GDM1 (cell line): ENCODE data around the gene HDAC9.

Experiments used
- DNase-seq: peaks from one replicate; lab custom pipeline; 2025; lab: John Stamatoyannopoulos, UW

HDAC9 gene

GRCh38 chr7:18788026-18788425 lies 292.5 kb downstream of the HDAC9 start:
- no peak for DNase-seq

DNA sequence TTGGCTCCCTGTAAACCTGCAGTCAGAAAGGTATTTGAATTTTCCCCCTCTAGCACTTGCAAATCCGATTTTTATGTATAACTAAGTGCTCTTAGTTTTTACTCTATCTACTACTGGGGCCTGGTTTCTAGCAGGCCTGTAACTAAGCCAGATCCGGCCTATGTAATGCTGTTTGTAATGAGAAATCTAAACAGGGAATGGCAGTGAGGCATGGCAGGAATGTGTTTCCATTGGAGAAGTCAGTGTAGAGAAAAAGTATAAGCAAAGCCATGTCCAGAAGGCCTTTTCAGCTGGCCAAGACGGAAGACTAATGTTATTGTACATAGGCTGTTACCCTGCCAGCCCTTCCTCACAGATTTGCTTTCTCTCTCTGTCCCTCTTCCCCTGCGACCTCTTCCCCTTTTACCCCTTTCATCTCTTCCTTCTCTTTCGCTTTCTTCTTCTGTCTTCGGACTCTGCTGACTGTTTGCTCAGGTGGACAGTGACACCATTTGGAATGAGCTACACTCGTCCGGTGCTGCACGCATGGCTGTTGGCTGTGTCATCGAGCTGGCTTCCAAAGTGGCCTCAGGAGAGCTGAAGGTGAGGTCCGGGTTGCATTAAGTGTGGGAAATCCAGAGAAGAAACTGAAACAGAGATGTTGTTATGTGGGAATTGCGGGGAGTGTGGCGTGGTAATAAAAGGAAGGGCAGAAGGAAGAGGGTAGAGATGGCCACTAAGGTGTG lies 297.5 kb downstream of the HDAC9 start:
- no peak for DNase-seq

DNA sequence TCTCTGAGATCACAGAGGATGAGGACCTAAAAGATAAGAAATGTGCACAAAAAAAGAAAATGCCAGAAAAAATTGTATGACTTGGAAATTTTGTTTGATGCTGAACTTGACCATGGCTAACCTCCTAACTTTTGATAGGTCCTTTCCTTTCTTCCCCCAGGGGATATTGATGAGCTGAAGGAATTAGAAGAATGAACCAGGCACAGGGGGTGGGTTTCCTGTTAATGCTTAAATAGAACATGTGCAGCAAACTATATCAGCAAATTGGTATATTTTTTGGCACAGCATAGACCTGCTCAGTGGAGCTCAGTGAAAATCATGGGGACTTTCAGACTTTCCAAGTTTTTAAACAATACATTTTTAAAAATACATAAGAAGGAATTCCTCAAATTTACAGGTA lies 300.7 kb downstream of the HDAC9 start:
- DNase-seq: no peak

GRCh38 chr7:18798088-18798906 lies 302.7 kb downstream of the HDAC9 start:
- no peak for DNase-seq

DNA sequence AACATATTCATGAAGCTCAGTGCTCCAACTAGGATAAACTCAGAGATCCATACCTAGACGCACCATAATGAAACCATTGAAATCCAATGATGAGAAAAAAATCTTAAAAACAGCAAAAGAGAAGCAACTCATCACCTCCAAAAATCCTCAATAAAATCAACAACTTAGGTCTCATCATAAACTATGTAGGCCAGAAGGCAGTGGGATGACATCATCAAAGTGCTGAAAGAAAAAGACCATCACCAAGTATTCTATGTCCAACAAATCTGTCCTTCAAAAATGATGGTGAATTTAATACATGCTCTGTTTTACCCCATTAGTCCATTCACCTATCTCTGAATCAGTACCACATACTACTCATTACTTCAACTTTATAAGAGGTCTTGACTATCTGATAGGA lies 304.4 kb downstream of the HDAC9 start:
- DNase-seq: no peak

DNA sequence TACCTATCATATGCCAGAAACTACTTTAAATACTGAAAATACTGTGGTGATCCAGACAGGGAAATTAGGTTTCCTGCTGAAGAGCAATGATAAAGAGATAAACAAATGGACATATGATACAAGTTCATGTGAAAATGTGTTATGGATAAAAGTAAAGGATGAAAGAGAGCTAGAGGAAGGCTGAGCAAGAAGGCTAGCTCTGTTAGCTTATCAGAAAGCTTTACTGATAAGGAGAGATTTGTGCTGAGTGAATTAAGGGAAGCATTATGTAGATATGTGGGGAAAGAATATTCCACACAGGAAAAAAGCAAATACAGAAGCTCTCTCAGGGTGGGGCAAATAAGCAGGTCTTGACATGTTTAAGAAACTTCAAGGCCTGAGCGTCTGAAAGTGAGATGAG lies 308.4 kb downstream of the HDAC9 start:
- DNase-seq: no peak

DNA sequence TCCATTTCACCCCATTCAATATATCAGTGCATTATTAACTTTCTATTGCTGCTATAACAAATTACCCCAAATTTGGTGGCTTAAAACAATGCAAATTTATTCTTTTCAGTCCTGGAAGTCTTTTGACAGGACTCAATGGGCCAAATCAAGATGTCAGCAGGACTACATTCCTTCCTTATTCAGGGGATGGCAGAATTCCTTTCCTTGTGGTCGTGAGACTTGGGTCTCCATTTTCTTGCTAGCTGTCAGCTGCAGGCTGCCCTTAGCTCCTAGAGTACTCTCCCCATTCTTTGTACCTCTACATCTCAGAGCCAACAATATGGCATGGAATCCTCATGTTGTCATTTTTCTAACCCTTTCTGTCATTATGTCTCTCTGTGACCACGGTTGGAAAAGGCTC lies 310.6 kb downstream of the HDAC9 start:
- DNase-seq: no peak

- DNase-seq: no peak
Measured at GRCh38 chr7:18808026-18808425, 312.5 kb downstream of the HDAC9 start.

DNA sequence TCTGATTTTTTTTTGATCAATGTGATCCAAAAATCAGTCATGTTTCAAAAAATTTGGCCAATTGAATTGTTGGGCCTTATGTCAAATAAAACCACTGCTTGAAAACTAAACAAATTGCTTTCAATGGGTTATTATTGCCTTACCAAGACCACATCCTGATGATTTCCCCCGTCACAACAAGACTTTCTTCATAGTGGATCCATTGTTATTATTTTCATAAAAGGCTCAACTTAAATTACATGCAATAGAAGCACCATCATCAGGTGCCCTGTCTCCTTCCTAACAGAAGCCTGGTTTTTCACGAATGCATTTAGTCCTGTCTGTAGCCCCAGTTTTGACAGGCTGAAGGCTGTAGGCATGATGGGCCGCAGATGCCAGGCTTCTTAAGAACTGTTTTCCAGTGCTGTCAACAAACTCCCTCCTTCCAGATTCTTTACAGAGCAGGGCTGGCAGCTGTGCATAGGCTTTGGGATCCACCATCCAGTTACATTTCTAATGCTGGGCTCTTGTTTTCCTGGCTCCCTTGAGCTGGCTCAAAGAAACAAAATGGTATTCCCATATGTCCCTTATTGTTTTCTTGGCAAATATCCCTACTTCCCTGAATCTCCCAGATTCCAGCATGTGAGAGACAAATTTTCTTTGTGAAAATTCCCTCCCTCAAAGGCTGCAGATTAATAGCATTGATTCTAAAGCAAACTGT lies 319.9 kb downstream of the HDAC9 start:
- no peak for DNase-seq

DNA sequence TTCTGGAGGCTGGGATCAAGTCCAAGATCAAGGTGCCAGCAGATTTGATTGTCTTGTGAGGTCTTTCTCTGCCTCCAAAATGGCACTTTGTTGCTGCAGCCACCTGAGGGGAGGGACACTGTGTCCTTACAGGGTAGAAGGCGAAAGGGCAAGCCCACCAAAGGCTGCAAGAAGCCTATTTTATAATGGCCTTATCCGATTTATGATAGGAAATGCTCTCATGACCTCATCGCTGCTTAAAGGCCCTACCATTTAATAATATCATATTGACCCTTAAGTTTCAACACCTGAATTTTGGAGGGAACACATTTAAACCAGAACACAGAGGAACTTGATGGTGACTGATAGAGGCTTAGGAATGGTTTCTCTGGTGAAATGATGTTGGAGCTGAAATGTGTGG lies 325.4 kb downstream of the HDAC9 start:
- DNase-seq: no peak

- no peak for DNase-seq
Measured at GRCh38 chr7:18821554-18821953, 326.0 kb downstream of the HDAC9 start.

DNA sequence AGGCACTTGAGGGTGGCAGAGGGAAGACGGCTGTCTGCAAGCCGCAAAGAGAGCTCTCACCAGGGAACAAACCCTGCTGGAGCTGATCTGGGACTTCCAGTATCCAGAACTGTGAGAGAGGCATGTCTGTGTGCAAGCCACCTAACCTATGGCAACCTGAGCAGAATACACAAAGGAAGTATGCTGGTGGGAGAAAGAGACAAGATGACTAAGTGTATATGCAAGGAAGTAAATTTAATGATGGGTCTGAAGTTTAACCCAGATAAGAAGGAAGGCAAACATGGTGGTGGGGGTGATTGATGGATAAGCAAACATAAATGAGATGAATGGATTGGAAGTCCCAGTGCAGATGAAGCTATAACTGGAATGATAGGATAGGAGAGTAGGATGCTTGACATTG lies 328.6 kb downstream of the HDAC9 start:
- no peak for DNase-seq

- no peak for DNase-seq
Measured at GRCh38 chr7:18828260-18828993, 332.9 kb downstream of the HDAC9 start.

DNA sequence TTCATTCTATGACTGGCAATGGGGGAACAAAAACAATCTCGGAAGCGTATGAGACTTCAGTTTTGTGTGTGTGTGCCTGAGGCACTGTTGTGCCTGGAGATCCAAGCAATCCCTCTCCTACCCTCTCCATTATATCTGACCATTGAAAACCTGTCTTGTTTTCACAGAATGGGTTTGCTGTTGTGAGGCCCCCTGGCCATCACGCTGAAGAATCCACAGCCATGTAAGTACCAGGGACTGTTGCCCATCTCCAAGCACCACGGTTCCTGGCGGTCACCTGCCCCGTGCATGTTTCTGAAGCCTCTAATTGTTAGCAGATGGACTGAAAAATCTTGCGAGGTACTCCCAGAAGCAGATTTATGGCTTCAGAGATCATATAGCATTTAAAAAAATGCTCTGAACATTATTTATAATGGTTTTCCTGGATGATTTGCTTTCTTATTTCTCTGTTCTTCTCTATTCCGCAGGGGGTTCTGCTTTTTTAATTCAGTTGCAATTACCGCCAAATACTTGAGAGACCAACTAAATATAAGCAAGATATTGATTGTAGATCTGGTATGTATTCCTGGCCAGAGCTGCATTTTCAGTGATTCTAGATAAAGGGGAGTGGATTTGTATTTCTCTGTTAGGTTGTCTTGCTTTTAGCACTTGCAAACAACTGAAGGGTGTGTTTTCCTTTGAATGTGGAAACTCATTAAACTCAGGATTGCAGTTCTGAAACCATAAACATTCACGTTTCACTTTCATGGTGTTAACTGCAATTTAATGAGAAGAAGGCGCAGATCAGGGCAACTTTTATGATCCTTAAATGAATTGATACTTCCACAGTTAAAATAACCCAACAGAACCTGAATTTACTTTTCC lies 333.7 kb downstream of the HDAC9 start:
- DNase-seq: no peak

DNA sequence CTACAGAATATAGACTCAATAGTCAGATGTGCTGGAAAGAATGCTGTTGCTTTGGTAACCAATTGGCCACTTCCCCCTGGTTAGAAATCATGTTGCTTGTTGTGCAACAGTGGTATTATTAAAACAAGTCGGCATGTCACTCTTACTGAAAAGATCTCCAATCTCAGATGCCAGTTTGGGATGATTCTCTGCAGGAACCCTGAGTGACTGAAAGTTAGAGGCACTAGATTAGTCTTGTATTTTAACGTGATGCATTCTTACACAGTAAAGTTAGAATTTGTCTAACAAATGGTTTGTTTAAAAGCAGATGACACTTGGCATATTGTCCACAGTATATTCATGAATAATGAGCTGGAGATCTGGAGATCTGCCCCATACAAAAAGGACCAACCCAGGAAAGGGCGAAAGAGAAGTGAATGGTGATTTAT lies 334.3 kb downstream of the HDAC9 start:
- no peak for DNase-seq

DNA sequence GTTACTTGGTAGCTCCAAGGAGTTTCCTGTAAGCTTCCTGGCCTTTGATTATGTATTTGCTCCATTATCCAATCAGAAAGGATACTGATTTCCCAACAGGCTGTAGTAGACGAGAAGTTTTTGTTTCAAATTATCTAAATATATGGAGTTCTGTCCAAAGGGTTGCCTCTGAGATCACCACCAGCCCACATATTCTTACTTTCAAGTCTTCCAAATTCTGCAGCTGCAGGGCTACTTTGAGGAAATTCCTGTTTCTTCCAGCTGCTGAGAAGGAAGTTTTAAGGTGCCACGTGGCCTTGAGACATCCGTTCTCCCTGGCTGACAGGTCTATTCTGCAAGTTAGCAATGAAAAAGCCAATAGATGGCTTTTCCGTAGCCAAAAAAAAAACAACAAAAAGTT lies 335.9 kb downstream of the HDAC9 start:
- no peak for DNase-seq

- DNase-seq: no peak
Measured at GRCh38 chr7:18831943-18832342, 336.4 kb downstream of the HDAC9 start.

DNA sequence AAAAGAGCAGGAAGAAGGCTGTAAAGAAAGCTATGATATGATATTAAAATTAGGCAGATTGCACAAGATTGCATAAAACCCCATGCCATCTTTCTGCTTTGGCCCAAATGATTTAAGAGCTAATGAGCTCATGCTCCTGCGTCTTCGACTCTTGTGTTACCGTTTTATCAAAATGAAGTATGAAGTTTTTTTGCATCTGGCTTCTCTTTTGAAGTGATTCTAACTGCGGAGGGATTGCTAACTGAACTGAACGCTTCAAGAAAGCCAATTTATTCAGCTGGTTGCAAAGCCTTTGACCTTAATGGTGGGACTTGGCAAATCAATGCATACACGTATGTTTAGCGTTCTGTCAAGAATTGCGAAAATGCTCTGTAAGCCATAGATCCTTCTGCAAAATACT lies 339.0 kb downstream of the HDAC9 start:
- DNase-seq: no peak

DNA sequence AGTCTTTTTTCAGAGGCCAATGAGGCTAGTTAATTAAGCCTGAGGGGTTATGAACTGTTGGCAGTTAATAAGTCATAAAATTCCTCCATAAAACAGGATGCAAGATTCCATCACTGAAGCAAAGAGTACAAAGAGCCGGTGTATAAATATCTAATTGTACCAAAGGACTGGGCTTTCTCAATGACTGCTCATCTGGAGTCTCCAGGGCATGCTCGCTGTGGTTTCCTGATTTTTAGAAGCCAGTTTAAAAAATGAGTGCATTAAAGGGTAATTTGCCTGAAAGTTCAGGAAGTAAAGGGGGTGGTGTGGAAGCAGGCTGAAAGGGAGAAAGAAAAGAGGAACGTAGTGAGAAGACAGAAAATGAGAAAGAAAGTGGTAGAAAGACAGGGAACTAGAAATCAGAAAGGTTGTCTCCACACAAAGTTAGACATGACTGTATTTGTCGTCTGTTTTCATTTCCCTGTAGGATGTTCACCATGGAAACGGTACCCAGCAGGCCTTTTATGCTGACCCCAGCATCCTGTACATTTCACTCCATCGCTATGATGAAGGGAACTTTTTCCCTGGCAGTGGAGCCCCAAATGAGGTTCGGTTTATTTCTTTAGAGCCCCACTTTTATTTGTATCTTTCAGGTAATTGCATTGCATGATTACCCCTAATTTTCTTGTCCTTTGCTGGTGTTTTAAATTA lies 339.6 kb downstream of the HDAC9 start:
- DNase-seq: no peak

- no peak for DNase-seq
Measured at GRCh38 chr7:18843979-18844378, 348.4 kb downstream of the HDAC9 start.

DNA sequence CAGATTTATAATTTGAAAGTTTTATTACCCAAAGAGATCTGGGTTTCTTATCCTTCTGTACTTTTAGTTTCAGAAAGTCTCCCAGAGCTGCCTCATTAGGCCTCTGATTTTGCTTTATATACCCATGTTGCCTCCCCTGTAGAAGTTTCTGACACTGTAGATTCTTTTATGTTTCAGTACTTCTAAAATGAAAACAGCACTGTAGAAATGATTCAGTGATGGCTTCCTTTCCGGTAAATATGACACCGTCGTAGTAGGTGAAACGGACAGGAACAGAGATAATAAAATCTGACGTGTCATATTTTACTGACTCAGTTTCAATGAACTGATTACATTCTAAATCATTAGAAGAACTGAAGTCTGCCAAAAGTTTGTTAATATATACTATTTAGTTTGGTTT lies 349.2 kb downstream of the HDAC9 start:
- no peak for DNase-seq
